PC-9 (cell line): ENCODE results near the gene RGSL1. TPM values are rescaled to one million over a fixed set of nuclear protein-coding genes. Genes with fewer than 3 reads are reported as not detected.

Experiments
- BruUV-seq: library from RNA; stranded (reverse); fragments of 400-500 nt; replicated peaks from 2 replicates; lab custom pipeline; 2021; lab: Mats Ljungman, UMichigan
- CTCF ChIA-PET: fragments of 300-600 bp; sonication (Branson Sonifier 250); formaldehyde crosslinking; loops from one replicate; lab custom pipeline; 2022; ENCODE audit warnings: antibody characterized with exemption; lab: Charles Lee
- POLR2A ChIA-PET: fragments of 300-600 bp; sonication (Branson Sonifier 250); formaldehyde crosslinking; loops from one replicate; lab custom pipeline; 2022; ENCODE audit warnings: antibody characterized with exemption; ENCODE audit not compliant: unreplicated experiment; lab: Charles Lee
- DNase-seq, 2 experiments: peaks; one replicate each; pipeline versions ENCODE4 v3.0.0 to v3.0.0-alpha.2; 2015 to 2022; ENCODE audit warnings: mixed read lengths in 1 of 2
- H2AFZ ChIP-seq: fragments of 200-600 bp; sonication (generic); 2 replicates; pipeline ENCODE4 v1.8.1; 2017; ENCODE audit warnings: antibody characterized with exemption
- H3F3A ChIP-seq: fragments of 200-600 bp; sonication (generic); 2 replicates; pipeline ENCODE4 v1.8.1; 2017; ENCODE audit warnings: antibody characterized with exemption, mild to moderate bottlenecking, low read depth; ENCODE audit not compliant: insufficient read depth
- H3K27ac ChIP-seq: fragments of 200-600 bp; sonication (generic); 2 replicates; pipeline ENCODE4 v1.6.1; 2016; ENCODE audit warnings: mixed run types
- H3K27me3 ChIP-seq: fragments of 200-600 bp; sonication (generic); 2 replicates; pipeline ENCODE4 v1.6.1; 2016; ENCODE audit warnings: low read depth, mixed run types; ENCODE audit not compliant: insufficient read depth
- H3K36me3 ChIP-seq: fragments of 200-600 bp; sonication (generic); 2 replicates; pipeline ENCODE4 v1.6.1; 2016; ENCODE audit warnings: low read depth, mixed run types
- H3K4me1 ChIP-seq: fragments of 200-600 bp; sonication (generic); replicated peaks from 2 replicates; pipeline ENCODE4 v1.6.1; 2016; ENCODE audit warnings: mixed run types; ENCODE audit not compliant: insufficient read depth
- H3K4me2 ChIP-seq: fragments of 200-600 bp; sonication (generic); 2 replicates; pipeline ENCODE4 v1.6.1; 2017; ENCODE audit warnings: mixed run types
- H3K4me3 ChIP-seq: fragments of 200-600 bp; sonication (generic); 2 replicates; pipeline ENCODE4 v1.6.1; 2016; ENCODE audit warnings: mixed run types
- H3K79me2 ChIP-seq: fragments of 200-600 bp; sonication (generic); 2 replicates; pipeline ENCODE4 v1.6.1; 2017; ENCODE audit warnings: low read depth, mixed run types
- H3K9me2 ChIP-seq: fragments of 200-600 bp; sonication (generic); 2 replicates; pipeline ENCODE4 v1.8.1; 2017; ENCODE audit warnings: mild to moderate bottlenecking; ENCODE audit not compliant: insufficient read depth
- H3K9me3 ChIP-seq: fragments of 200-600 bp; sonication (generic); 2 replicates; pipeline ENCODE4 v1.8.1; 2016; ENCODE audit warnings: low read depth; ENCODE audit not compliant: insufficient read depth
- H4K20me1 ChIP-seq: fragments of 200-600 bp; sonication (generic); 2 replicates; pipeline ENCODE4 v1.8.1; 2017; ENCODE audit not compliant: insufficient read depth
- EZH2 ChIP-seq: fragments of 200-600 bp; sonication (generic); IDR thresholded peaks from 2 replicates; pipeline ENCODE4 v1.8.0; 2017; ENCODE audit warnings: antibody characterized with exemption, low read depth
- intact Hi-C: fragments of 100-400 bp; cut with micrococcal nuclease; formaldehyde crosslinking; loops from one replicate; pipeline ENCODE4 v1.10.0; 2022; ENCODE audit not compliant: unreplicated experiment
- total RNA-seq: library from RNA; stranded (reverse); gene quantifications from 2 replicates; pipeline ENCODE4 v1.2.3, GENCODE V29; 2021
- TF ChIP-seq, protein P1 (sequence below): fragments of 200-600 bp; sonication (generic); conservative IDR thresholded peaks from 2 replicates; pipeline ENCODE4 v1.6.1; 2017; ENCODE audit warnings: mixed run types, antibody characterized with exemption, mild to moderate bottlenecking, moderate library complexity

Gene RGSL1
- total RNA-seq, 1 experiment from 2014 or later = not detected

DNA sequence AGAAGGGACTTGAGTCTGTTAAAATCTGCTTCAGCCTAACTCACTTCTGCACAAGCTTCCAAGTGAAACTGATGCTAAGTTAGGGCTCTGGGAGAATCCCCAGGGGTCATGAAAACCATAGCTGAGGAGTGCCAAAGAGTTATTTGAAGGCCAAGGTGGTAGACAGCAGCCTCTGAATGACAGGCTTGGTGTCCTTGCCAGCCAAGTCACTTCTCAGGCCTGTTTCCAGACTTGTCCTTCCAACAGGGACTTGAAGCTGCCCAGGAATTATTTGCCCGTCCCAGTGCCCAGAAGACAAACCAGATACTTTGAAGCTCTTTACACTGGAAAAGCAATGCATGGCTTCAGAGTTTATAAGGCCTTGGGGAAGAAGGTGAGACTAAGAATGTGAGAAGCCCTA, 105.5 kb downstream of the RGSL1 start:
- intact Hi-C loops = no loop called here
- no peak for TF ChIP-seq EZH2
- TF ChIP-seq, protein P1, sequence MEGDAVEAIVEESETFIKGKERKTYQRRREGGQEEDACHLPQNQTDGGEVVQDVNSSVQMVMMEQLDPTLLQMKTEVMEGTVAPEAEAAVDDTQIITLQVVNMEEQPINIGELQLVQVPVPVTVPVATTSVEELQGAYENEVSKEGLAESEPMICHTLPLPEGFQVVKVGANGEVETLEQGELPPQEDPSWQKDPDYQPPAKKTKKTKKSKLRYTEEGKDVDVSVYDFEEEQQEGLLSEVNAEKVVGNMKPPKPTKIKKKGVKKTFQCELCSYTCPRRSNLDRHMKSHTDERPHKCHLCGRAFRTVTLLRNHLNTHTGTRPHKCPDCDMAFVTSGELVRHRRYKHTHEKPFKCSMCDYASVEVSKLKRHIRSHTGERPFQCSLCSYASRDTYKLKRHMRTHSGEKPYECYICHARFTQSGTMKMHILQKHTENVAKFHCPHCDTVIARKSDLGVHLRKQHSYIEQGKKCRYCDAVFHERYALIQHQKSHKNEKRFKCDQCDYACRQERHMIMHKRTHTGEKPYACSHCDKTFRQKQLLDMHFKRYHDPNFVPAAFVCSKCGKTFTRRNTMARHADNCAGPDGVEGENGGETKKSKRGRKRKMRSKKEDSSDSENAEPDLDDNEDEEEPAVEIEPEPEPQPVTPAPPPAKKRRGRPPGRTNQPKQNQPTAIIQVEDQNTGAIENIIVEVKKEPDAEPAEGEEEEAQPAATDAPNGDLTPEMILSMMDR = no peak
- Histone ChIP-seq H3F3A (no peaks in the 10 kb centered on the region), H3K4me3 (no peak overlapping the region), H3K27ac (no peak overlapping the region), H3K79me2 (no peaks in the 10 kb centered on the region), H3K9me3 (0 out of 2 replicates have a peak, but pooled peaks cover 3% of the 10 kb centered on the region), H3K36me3 (no peaks in the 10 kb centered on the region), H4K20me1 (no peaks in the 10 kb centered on the region), H3K4me1 (no peaks in the 10 kb centered on the region), H2AFZ (no peak overlapping the region), H3K27me3 (no peaks in the 10 kb centered on the region), H3K9me2 (no peaks in the 10 kb centered on the region), H3K4me2 (no peak overlapping the region)
- DNase-seq = no peak
- POLR2A ChIA-PET = no interaction called here
- CTCF ChIA-PET = no interaction called here
- BruUV-seq = no TSS peak

GRCh38 chr1:182556279-182556678, 106.3 kb downstream of the RGSL1 start:
- Histone ChIP-seq H3K9me2 (no peaks in the 10 kb centered on the region), H3K79me2 (no peaks in the 10 kb centered on the region), H3K27ac (no peak overlapping the region), H3K27me3 (no peaks in the 10 kb centered on the region), H3K4me1 (no peaks in the 10 kb centered on the region), H3K9me3 (0 out of 2 replicates have a peak, but pooled peaks cover 3% of the 10 kb centered on the region), H2AFZ (no peak overlapping the region), H3F3A (no peaks in the 10 kb centered on the region), H4K20me1 (no peaks in the 10 kb centered on the region), H3K4me2 (no peak overlapping the region), H3K36me3 (no peaks in the 10 kb centered on the region), H3K4me3 (no peak overlapping the region)
- POLR2A ChIA-PET = no interaction called here
- no peak for TF ChIP-seq EZH2
- TF ChIP-seq, protein P1 = no peak
- CTCF ChIA-PET = no interaction called here
- no TSS peak for BruUV-seq
- no peak for DNase-seq
- intact Hi-C loops = no loop called here

DNA sequence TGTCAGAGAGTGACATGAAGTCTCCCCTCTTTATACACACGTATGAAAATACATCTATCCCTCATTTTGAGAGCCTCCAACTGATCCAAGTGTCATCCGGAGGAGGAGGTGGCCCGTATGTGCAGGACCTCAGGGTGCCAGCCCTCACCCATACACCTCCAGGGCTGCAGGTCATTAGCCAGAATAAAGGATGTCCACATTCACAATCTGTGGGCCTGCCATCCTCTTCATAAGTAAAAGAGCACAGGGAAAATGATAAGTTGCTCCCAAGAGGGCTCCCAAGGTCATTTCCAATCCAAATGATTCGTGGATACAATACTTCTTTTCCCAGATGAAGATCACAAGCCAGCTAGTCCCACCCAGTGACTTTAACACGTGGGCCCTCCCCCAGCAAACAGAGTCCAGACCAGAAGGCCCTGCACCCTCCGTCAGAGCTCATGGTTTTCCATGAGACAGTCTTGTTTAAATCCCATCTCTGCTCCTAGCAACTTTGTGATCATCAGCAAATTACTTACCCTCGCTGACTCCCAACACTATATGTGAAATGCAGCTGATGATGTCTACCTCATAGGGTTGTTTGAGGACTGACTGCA, 110.5 kb downstream of the RGSL1 start:
- H4K20me1 ChIP-seq = no peaks in the 10 kb centered on the region
- no peak overlapping the region for H2AFZ ChIP-seq
- no peaks in the 10 kb centered on the region for H3F3A ChIP-seq
- no peak for TF ChIP-seq EZH2
- TF ChIP-seq, protein P1 = no peak
- H3K27ac ChIP-seq = no peak overlapping the region
- 0 out of 2 replicates have a peak, but pooled peaks cover 3% of the 10 kb centered on the region for H3K9me3 ChIP-seq
- ChIA-PET POLR2A (no interaction called here), CTCF (no interaction called here)
- no peaks in the 10 kb centered on the region for H3K4me1 ChIP-seq
- no peaks in the 10 kb centered on the region for H3K36me3 ChIP-seq
- BruUV-seq = no TSS peak
- H3K27me3 ChIP-seq = no peaks in the 10 kb centered on the region
- no peaks in the 10 kb centered on the region for H3K79me2 ChIP-seq
- DNase-seq = no peak
- intact Hi-C loops = no loop called here
- no peaks in the 10 kb centered on the region for H3K9me2 ChIP-seq
- H3K4me2 ChIP-seq = no peak overlapping the region
- no peak overlapping the region for H3K4me3 ChIP-seq
